ENCODE data around the gene TTL. TPM values are rescaled to one million over a fixed set of nuclear protein-coding genes. Genes with fewer than 3 reads are reported as not detected.

The TTL gene
- total and polyA plus RNA-seq, 7 donors, result 3.6 to 29.6 (median 16.5) TPM

- H3K9me3 ChIP-seq, result no peaks in the 10 kb centered on the region
- intact Hi-C loops (cut with DNase I), result no loop called here
- H3K27me3 ChIP-seq, result no peaks in the 10 kb centered on the region
- no peak for DNase-seq
- no peaks in the 10 kb centered on the region for H3K36me3 ChIP-seq
- H3K4me3 ChIP-seq, result no peak overlapping the region
- WGBS, 2 donors, result 89 to 92% methylated on average over 5 of the region's 5 CpGs
- TF ChIP-seq CTCF (IDR thresholded peaks at IDR 0.05), result no peak
- no peak for TF ChIP-seq EP300 (IDR thresholded peaks at IDR 0.05)
- no peak for TF ChIP-seq POLR2AphosphoS5 (IDR thresholded peaks at IDR 0.05)
- no peak for TF ChIP-seq POLR2A (IDR thresholded peaks at IDR 0.05)
- H3K4me1 ChIP-seq, result peaks cover 0 to 28% (median 16%) of the 10 kb centered on the region in 4 donors
- H3K27ac ChIP-seq, result no peak overlapping the region
These were observed 4.9 kb downstream of the TTL start for GRCh38 chr2:112486895-112487294.

GRCh38 chr2:112487444-112487961 lies 5.5 kb downstream of the TTL start:
- no peak for TF ChIP-seq CTCF (IDR thresholded peaks at IDR 0.05)
- no peak for TF ChIP-seq POLR2A (IDR thresholded peaks at IDR 0.05)
- TF ChIP-seq EP300 (IDR thresholded peaks at IDR 0.05), result no peak
- TF ChIP-seq POLR2AphosphoS5 (IDR thresholded peaks at IDR 0.05), result no peak
- 84% methylated on average over 4 of the region's 4 CpGs for WGBS, 2 donors
- Histone ChIP-seq H3K4me3 (no peak overlapping the region), H3K4me1 (peaks cover 0 to 28% (median 16%) of the 10 kb centered on the region in 4 donors), H3K27ac (no peak overlapping the region), H3K9me3 (no peaks in the 10 kb centered on the region), H3K36me3 (no peaks in the 10 kb centered on the region), H3K27me3 (no peaks in the 10 kb centered on the region)
- DNase-seq, result no peak
- intact Hi-C loops (cut with DNase I), result no loop called here

- TF ChIP-seq POLR2AphosphoS5 (IDR thresholded peaks at IDR 0.05), result no peak
- WGBS, 2 donors, result 85 to 92% methylated on average over 6 of the region's 6 CpGs
- intact Hi-C loops (cut with DNase I), result no loop called here
- DNase-seq, result no peak
- no peak overlapping the region for H3K27ac ChIP-seq
- H3K36me3 ChIP-seq, result no peaks in the 10 kb centered on the region
- H3K4me1 ChIP-seq, result peaks cover 0 to 23% (median 12%) of the 10 kb centered on the region in 4 donors
- H3K4me3 ChIP-seq, result no peak overlapping the region
- H3K9me3 ChIP-seq, result no peaks in the 10 kb centered on the region
- H3K27me3 ChIP-seq, result no peaks in the 10 kb centered on the region
These were observed 6.2 kb downstream of the TTL start for GRCh38 chr2:112488201-112488600.

GRCh38 chr2:112491946-112492345 lies 10.0 kb downstream of the TTL start:
- Histone ChIP-seq H3K27me3 (no peaks in the 10 kb centered on the region), H3K4me3 (no peak overlapping the region), H3K9me3 (no peaks in the 10 kb centered on the region), H3K27ac (no peak overlapping the region), H3K36me3 (peaks cover 0 to 13% (median 4%) of the 10 kb centered on the region in 4 donors), H3K4me1 (peaks cover 0 to 8% (median 0%) of the 10 kb centered on the region in 4 donors)
- TF ChIP-seq EP300 (IDR thresholded peaks at IDR 0.05), result no peak
- no peak for TF ChIP-seq CTCF (IDR thresholded peaks at IDR 0.05)
- TF ChIP-seq POLR2AphosphoS5 (IDR thresholded peaks at IDR 0.05), result no peak
- TF ChIP-seq POLR2A (IDR thresholded peaks at IDR 0.05), result no peak
- DNase-seq, result no peak
- 95% methylated on average over 5 of the region's 5 CpGs for WGBS, 2 donors
- intact Hi-C loops (cut with DNase I), result no loop called here

GRCh38 chr2:112493048-112493447 lies 11.1 kb downstream of the TTL start:
- Histone ChIP-seq H3K4me1 (peaks cover 0 to under 1% (median 0%) of the 10 kb centered on the region in 4 donors), H3K27ac (no peak overlapping the region), H3K36me3 (peaks cover 0 to 13% (median 4%) of the 10 kb centered on the region in 4 donors), H3K9me3 (no peaks in the 10 kb centered on the region), H3K27me3 (no peaks in the 10 kb centered on the region), H3K4me3 (no peak overlapping the region)
- WGBS, 2 donors, result 84 to 86% methylated on average over 3 of the region's 3 CpGs
- no peak for DNase-seq
- TF ChIP-seq POLR2AphosphoS5 (IDR thresholded peaks at IDR 0.05) (no peak), POLR2A (IDR thresholded peaks at IDR 0.05) (no peak), CTCF (IDR thresholded peaks at IDR 0.05) (no peak), EP300 (IDR thresholded peaks at IDR 0.05) (no peak)
- intact Hi-C loops (cut with DNase I), result no loop called here

Measured in sigmoid colon (tissue), 7 donors.